Nephron (organoid): ENCODE data around the gene OR56B1.

Source experiments
- H3K27ac Mint-ChIP-seq, 3 experiments: 2 replicates each; pipeline ENCODE4 v1.8.0; 2020; ENCODE audit warnings: mixed read lengths in 3 of 3, mild to moderate bottlenecking in 2 of 3, moderate library complexity in 1 of 3
- H3K27me3 Mint-ChIP-seq: 2 replicates; pipeline ENCODE4 v1.8.0; 2021; ENCODE audit warnings: low read depth, mild to moderate bottlenecking, moderate library complexity, mixed read lengths
- H3K36me3 Mint-ChIP-seq: 2 replicates; pipeline ENCODE4 v1.8.0; 2020; ENCODE audit warnings: low read depth, mixed read lengths
- H3K4me1 Mint-ChIP-seq: 2 replicates; pipeline ENCODE4 v1.8.0; 2020; ENCODE audit warnings: mixed read lengths
- H3K4me3 Mint-ChIP-seq, 3 experiments: 2 replicates each; pipeline ENCODE4 v1.8.0; 2020; ENCODE audit warnings: mild to moderate bottlenecking in 3 of 3, mixed read lengths in 3 of 3, moderate library complexity in 2 of 3
- H3K9me3 Mint-ChIP-seq: 2 replicates; pipeline ENCODE4 v1.8.0; 2020; ENCODE audit warnings: mixed read lengths
- CTCF ChIP-seq, 3 experiments: fragments of 200-600 bp; sonication (generic); IDR thresholded peaks; one replicate each; pipeline ENCODE4 v1.5.0; 2021; ENCODE audit warnings: antibody characterized with exemption in 3 of 3; ENCODE audit not compliant: unreplicated experiment in 3 of 3

Gene OR56B1

DNA sequence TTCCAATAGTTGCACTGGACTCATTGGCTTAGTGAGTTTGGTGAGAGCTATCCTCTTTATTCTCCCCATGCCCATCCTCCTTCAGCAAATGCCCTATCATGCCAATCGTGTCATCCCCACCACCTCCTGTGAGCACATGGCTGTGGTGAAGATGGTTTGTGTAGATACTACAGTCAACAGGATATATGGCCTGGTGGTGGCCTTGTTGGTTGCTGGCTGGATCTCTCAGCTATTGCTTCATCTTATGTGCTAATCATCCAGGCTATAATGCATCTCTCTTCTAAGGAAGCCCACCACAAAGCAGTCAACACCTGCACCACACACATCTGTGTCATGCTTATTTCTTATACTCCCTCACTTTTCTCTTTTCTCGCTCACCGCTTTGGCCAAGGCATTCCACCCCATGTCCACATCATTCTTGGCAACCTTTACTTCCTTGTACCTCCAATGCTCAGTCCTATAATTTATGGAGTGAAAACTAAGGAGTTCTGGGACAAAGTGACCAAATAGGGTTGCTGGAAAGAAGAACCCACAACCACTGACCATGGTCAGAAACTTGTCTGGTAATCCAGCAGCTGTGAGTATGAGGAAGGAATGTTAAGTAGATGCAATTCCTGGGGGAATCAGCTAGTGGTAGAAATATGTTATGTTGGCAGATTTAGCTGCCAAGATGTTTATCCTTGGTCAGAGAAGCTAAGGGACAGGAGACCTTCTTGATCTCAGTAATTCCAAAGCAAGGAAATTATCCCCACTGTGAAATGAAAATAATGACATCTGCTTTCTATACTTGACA is 16.3 kb upstream of the OR56B1 start:
- peaks cover 11% of the 10 kb centered on the region for H3K9me3 Mint-ChIP-seq
- H3K36me3 Mint-ChIP-seq, result no peaks in the 10 kb centered on the region
- H3K27me3 Mint-ChIP-seq, result peaks cover 9% of the 10 kb centered on the region
- no peaks in the 10 kb centered on the region for H3K4me1 Mint-ChIP-seq
- no peak overlapping the region for H3K4me3 Mint-ChIP-seq
- H3K27ac Mint-ChIP-seq, result no peak overlapping the region
- no peak for TF ChIP-seq CTCF (IDR thresholded peaks at IDR 0.05; ENCODE audit: unreplicated experiment in 3 of 3)

- Mint-ChIP-seq H3K27me3 (peaks cover 18% of the 10 kb centered on the region), H3K4me1 (no peaks in the 10 kb centered on the region), H3K9me3 (peaks cover 7% of the 10 kb centered on the region), H3K27ac (no peak overlapping the region), H3K36me3 (no peaks in the 10 kb centered on the region), H3K4me3 (no peak overlapping the region)
- no peak for TF ChIP-seq CTCF (IDR thresholded peaks at IDR 0.05; ENCODE audit: unreplicated experiment in 3 of 3)
Measured at GRCh38 chr11:5722622-5723021, 13.6 kb upstream of the OR56B1 start.

GRCh38 chr11:5726351-5726750 is 9.9 kb upstream of the OR56B1 start:
- Mint-ChIP-seq H3K36me3 (no peaks in the 10 kb centered on the region), H3K4me1 (no peaks in the 10 kb centered on the region), H3K27ac (no peak overlapping the region), H3K27me3 (peaks cover 13% of the 10 kb centered on the region), H3K4me3 (no peak overlapping the region), H3K9me3 (no peaks in the 10 kb centered on the region)
- TF ChIP-seq CTCF (IDR thresholded peaks at IDR 0.05; ENCODE audit: unreplicated experiment in 3 of 3), result no peak

GRCh38 chr11:5727691-5728090 is 8.6 kb upstream of the OR56B1 start:
- Mint-ChIP-seq H3K27me3 (peaks cover 15% of the 10 kb centered on the region), H3K36me3 (no peaks in the 10 kb centered on the region), H3K4me1 (no peaks in the 10 kb centered on the region), H3K4me3 (no peak overlapping the region), H3K9me3 (no peaks in the 10 kb centered on the region), H3K27ac (no peak overlapping the region)
- TF ChIP-seq CTCF (IDR thresholded peaks at IDR 0.05; ENCODE audit: unreplicated experiment in 3 of 3), result no peak

GRCh38 chr11:5737091-5737490 is 843 bp downstream of the OR56B1 start:
- H3K4me1 Mint-ChIP-seq, result no peaks in the 10 kb centered on the region
- no peak overlapping the region for H3K27ac Mint-ChIP-seq
- H3K4me3 Mint-ChIP-seq, result no peak overlapping the region
- H3K9me3 Mint-ChIP-seq, result peaks cover 4% of the 10 kb centered on the region
- no peak for TF ChIP-seq CTCF (IDR thresholded peaks at IDR 0.05; ENCODE audit: unreplicated experiment in 3 of 3)
- no peaks in the 10 kb centered on the region for H3K27me3 Mint-ChIP-seq
- H3K36me3 Mint-ChIP-seq, result no peaks in the 10 kb centered on the region
